Prostate gland (tissue), 2 donors: ENCODE results near the gene MCU. TPM values are rescaled to one million over a fixed set of nuclear protein-coding genes. Genes with fewer than 3 reads are reported as not detected.

Source experiments
- DNase-seq: peaks from one replicate; pipeline ENCODE4 v3.0.0-alpha.2; 2019; ENCODE audit warnings: low spot score
- H3K27ac ChIP-seq, 2 donors: fragments of 200-600 bp; sonication (generic); 2 replicates each; pipeline ENCODE4 v1.5.1; 2017 to 2019
- H3K27me3 ChIP-seq: fragments of 200-600 bp; sonication (generic); replicated peaks from 2 replicates; pipeline ENCODE4 v1.5.1; 2019; ENCODE audit not compliant: insufficient read depth
- H3K36me3 ChIP-seq, 2 donors: fragments of 200-600 bp; sonication (generic); 1 replicate in 1 of 2; 2 replicates in 1 of 2; pipeline versions ENCODE4 v1.5.1 to v1.8.1; 2017 to 2019
- H3K4me1 ChIP-seq: fragments of 200-600 bp; sonication (generic); replicated peaks from 2 replicates; pipeline ENCODE4 v1.5.1; 2019
- H3K4me3 ChIP-seq, 2 donors: fragments of 200-600 bp; sonication (generic); 2 replicates each; pipeline ENCODE4 v1.5.1; 2017 to 2019
- H3K9me3 ChIP-seq: fragments of 200-600 bp; sonication (generic); 2 replicates; pipeline ENCODE4 v1.5.1; 2017
- CTCF ChIP-seq, 4 experiments: fragments of 200-600 bp in 2 of 4; fragments of 450-650 bp in 2 of 4; sonication (generic) in 2 of 4; IDR thresholded peaks; 1 replicate in 3 of 4; 2 replicates in 1 of 4; pipeline ENCODE4 v1.5.1; 2016 to 2019; ENCODE audit warnings: antibody characterized with exemption in 4 of 4, mild to moderate bottlenecking in 2 of 4, moderate library complexity in 2 of 4
- POLR2A ChIP-seq: fragments of 450-650 bp; IDR thresholded peaks from one replicate; pipeline ENCODE4 v1.6.1; 2016; ENCODE audit warnings: antibody characterized with exemption, mild to moderate bottlenecking
- POLR2AphosphoS5 ChIP-seq: sonication (generic); formaldehyde crosslinking; IDR thresholded peaks from one replicate; pipeline ENCODE4 v1.6.1; 2017; ENCODE audit warnings: antibody characterized with exemption
- WGBS: methylation state at CpG from one replicate; pipeline ENCODE4 v1.1.5; 2018; 5-methylcytosine and 5-hydroxymethylcytosine counted together
- intact Hi-C: fragments of 100-400 bp; cut with DNase I; formaldehyde crosslinking; loops from one replicate; pipeline ENCODE4 v1.14.2; 2022
- total RNA-seq, 2 donors: library from RNA; depleted of rRNA; stranded (reverse); fragments of >200 nt; gene quantifications; one replicate each; pipeline ENCODE4 v1.1.0, GENCODE V29; 2016

Gene MCU
- total RNA-seq, 2 donors from 2014 or later, result 11.0 to 24.2 TPM

GRCh38 chr10:72779874-72780273 lies 87.9 kb downstream of the MCU start:
- Histone ChIP-seq H3K9me3 (no peaks in the 10 kb centered on the region), H3K4me1 (peaks cover 9% of the 10 kb centered on the region), H3K36me3 (no peaks in the 10 kb centered on the region), H3K4me3 (no peak overlapping the region), H3K27me3 (no peaks in the 10 kb centered on the region), H3K27ac (no peak overlapping the region)
- DNase-seq, result no peak
- no peak for TF ChIP-seq CTCF (IDR thresholded peaks at IDR 0.05)
- WGBS, result 94% methylated on average over 2 of the region's 2 CpGs
- intact Hi-C loops, result no loop called here

- no peaks in the 10 kb centered on the region for H3K36me3 ChIP-seq
- TF ChIP-seq CTCF (IDR thresholded peaks at IDR 0.05) (no peak), POLR2AphosphoS5 (no peak), POLR2A (no peak)
- no peak overlapping the region for H3K4me3 ChIP-seq
- no peak overlapping the region for H3K27ac ChIP-seq
- DNase-seq, result no peak
- intact Hi-C loops, result no loop called here
- peaks cover 11% of the 10 kb centered on the region for H3K4me1 ChIP-seq
- H3K27me3 ChIP-seq, result no peaks in the 10 kb centered on the region
- H3K9me3 ChIP-seq, result no peaks in the 10 kb centered on the region
- WGBS, result 92% methylated on average over 5 of the region's 5 CpGs
Observed at GRCh38 chr10:72782649-72783330, 90.8 kb downstream of the MCU start.

DNA sequence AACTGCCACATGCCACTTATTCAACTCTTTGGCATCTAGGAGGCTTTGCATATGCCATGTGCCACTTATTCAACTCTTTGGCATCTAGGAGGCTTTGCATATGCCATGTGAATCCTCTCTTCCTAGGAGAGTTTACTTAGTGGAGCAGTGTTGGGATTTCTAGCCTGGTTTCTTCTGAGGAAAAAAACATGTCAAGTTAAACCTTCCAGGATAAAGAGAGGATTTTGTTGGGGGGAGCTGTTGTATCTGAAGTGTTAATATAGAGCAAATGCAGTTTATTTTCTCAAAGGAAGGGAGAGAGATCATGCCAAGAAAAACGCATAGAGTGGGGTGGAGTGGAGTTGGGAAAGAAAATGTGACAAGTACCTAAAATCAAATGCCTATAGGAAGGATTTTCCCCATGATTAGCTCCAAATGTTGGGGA lies 91.5 kb downstream of the MCU start:
- no peaks in the 10 kb centered on the region for H3K36me3 ChIP-seq
- TF ChIP-seq POLR2AphosphoS5 (no peak), CTCF (IDR thresholded peaks at IDR 0.05) (no peak), POLR2A (no peak)
- WGBS, result 46% methylated on average over 1 of the region's 1 CpG
- H3K4me1 ChIP-seq, result peaks cover 11% of the 10 kb centered on the region
- no peak overlapping the region for H3K27ac ChIP-seq
- no peak overlapping the region for H3K4me3 ChIP-seq
- DNase-seq, result no peak
- no peaks in the 10 kb centered on the region for H3K27me3 ChIP-seq
- H3K9me3 ChIP-seq, result no peaks in the 10 kb centered on the region
- intact Hi-C loops, result no loop called here

DNA sequence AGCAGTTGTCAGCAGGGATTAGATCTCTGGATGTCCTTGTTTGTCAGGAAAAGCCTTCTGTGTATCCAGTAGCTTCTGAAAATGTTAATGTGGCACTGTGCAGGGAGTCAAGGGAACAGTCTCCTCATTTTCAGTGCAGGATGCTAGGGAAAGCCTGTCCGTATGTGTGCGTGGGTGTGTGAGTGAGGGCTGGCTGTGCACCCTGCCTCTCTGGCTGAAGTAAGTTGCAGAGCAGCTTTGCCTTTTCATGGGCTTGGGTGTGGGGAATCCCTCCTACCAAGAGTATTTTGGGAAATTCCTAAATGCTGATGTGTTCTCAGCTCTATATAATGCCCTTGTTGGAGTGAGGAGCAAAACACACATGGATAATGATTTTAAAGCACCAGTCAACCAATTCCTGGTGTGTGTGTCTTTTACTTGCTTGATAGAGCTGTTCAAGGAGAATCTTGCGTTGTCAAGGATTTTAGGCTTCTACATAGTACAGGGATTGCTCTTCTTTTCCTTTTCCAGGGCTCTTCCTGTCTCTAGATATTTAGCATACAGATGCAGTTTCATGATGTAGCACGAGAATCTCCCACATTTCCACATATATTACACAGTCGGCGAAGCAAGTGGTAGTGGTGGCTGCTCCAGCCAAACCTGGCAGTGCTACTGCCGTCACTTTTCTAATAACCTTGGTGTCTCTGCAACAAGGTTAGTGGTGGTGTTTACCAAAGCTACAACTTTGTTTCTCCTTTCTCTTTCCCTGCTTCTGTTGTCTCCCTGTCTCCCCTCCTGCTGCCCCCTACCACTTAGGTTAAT lies 92.8 kb downstream of the MCU start:
- intact Hi-C loops, result no loop called here
- Histone ChIP-seq H3K4me1 (peaks cover 11% of the 10 kb centered on the region), H3K36me3 (no peaks in the 10 kb centered on the region), H3K9me3 (no peaks in the 10 kb centered on the region), H3K27ac (no peak overlapping the region), H3K4me3 (no peak overlapping the region), H3K27me3 (no peaks in the 10 kb centered on the region)
- no peak for TF ChIP-seq CTCF (IDR thresholded peaks at IDR 0.05)
- TF ChIP-seq POLR2AphosphoS5, result peak; percentile 20
- TF ChIP-seq POLR2A, result no peak
- DNase-seq, result peak; percentile 36
- WGBS, result 47% methylated on average over 7 of the region's 7 CpGs

- TF ChIP-seq POLR2AphosphoS5 (no peak), CTCF (IDR thresholded peaks at IDR 0.05) (no peak), POLR2A (no peak)
- Histone ChIP-seq H3K27ac (no peak overlapping the region), H3K9me3 (no peaks in the 10 kb centered on the region), H3K27me3 (no peaks in the 10 kb centered on the region), H3K4me1 (peaks cover 11% of the 10 kb centered on the region), H3K36me3 (no peaks in the 10 kb centered on the region), H3K4me3 (no peak overlapping the region)
- WGBS, result 92% methylated on average over 2 of the region's 2 CpGs
- intact Hi-C loops, result no loop called here
- no peak for DNase-seq
Observed at GRCh38 chr10:72785409-72785808, 93.5 kb downstream of the MCU start.
